ENCODE results near the gene SLC16A13. TPM values are rescaled to one million over a fixed set of nuclear protein-coding genes. Genes with fewer than 3 reads are reported as not detected.

Gene SLC16A13
- total and polyA plus RNA-seq, 10 of the 15 experiments (the other 5 are each of a cell fraction or from before 2014, with no cell fraction given) = 0.34 to 12.1 (median 3.3) TPM

- TF ChIP-seq PRDM15 (CRISPR knock-in tag; IDR thresholded peaks at IDR 0.05) = no peak
- no peak for TF ChIP-seq PAX8 (IDR thresholded peaks at IDR 0.05)
- no peak for TF ChIP-seq KLF5 (IDR thresholded peaks at IDR 0.05; ENCODE audit: partially characterized antibody)
- TF ChIP-seq CBFB (IDR thresholded peaks at IDR 0.05; ENCODE audit: low read depth) = peak; percentile 76; the same call in 1 of the 2 replicates
- TF ChIP-seq PKNOX1 (IDR thresholded peaks at IDR 0.05) = peak; percentile 54
- peak; percentile 83; the same call in 1 of the 2 replicates for TF ChIP-seq PML (IDR thresholded peaks at IDR 0.05; ENCODE audit: low read length)
- no peak for TF ChIP-seq CHD2 (IDR thresholded peaks at IDR 0.05; ENCODE audit: borderline replicate concordance, low read depth, low read length)
- no peak for TF ChIP-seq ZBTB11 (CRISPR knock-in tag; IDR thresholded peaks at IDR 0.05)
- no peak for TF ChIP-seq MEF2A (IDR thresholded peaks at IDR 0.05; ENCODE audit: insufficient read depth, low read depth, low read length)
- no peak for TF ChIP-seq ZBTB33 (IDR thresholded peaks at IDR 0.05)
- TF ChIP-seq HSF1 (IDR thresholded peaks at IDR 0.05; ENCODE audit: low read depth, low read length) = no peak; the same call in 1 of the 2 replicates
- TF ChIP-seq RUNX3 (IDR thresholded peaks at IDR 0.05; ENCODE audit: low read length) = peak; percentile 12; the same call in 1 of the 2 replicates
- TF ChIP-seq ZBED1 (IDR thresholded peaks at IDR 0.05; ENCODE audit: borderline replicate concordance) = peak; percentile 72; the same call in 1 of the 2 replicates
- peak; percentile 70 for TF ChIP-seq MXI1 (IDR thresholded peaks at IDR 0.05; ENCODE audit: low read depth, low read length)
- TF ChIP-seq POLR2AphosphoS5 (IDR thresholded peaks at IDR 0.05; ENCODE audit: low read length) = peak; percentile 95
- no peak for TF ChIP-seq IRF4 (IDR thresholded peaks at IDR 0.05; ENCODE audit: low read depth, low read length)
Measured at GRCh38 chr17:7014261-7014994, 21.4 kb upstream of the SLC16A13 start (continued).

All from GM12878 (cell line).